EH (cell line): ENCODE results near the gene HPCAL1.

Experiments used
- DNase-seq: peaks from one replicate; pipeline ENCODE4 v3.0.0-alpha.2; 2015; ENCODE audit warnings: low read depth

The HPCAL1 gene

DNA sequence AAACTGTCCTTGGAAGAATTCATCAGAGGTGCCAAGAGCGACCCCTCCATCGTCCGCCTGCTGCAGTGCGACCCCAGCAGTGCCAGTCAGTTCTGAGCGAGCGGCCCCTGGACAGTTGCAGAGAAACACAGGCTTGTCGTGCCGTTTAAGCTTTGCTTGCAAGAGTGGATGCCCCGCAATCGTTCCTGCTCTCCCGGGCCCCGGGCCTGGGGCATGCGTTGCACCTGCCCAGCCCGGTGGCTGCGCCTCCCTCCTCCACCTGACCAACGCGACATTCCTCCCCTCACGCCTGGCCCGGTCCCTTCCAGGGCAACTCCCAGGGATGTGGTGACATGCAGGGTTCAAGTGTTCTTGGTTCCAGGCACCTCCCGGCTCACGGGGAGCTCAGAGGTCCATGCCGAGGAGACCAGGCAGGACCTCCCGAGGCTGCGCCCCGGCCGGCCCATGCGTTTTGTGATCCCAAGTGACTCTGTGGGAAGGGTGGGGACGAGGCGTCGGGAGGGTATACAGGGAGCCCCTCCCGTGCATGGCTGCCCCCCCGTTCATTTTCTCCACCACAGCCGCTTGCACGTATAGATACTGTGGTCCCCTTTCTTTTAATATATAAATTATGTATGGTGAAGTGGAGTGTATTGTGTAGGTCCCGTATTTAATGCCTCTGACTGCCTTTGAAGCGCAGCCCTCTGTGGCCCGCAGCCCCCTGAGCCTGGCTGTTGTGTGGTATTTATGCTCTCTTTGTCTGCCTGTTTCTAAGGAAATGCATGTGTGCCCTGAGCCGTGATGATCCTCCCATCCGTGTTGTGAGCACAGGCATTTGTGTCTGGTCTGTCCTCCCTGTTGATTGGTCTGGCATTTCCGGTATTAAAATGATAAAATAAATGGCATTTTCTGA is 124.3 kb downstream of the HPCAL1 start:
- DNase-seq: peak; percentile 58

DNA sequence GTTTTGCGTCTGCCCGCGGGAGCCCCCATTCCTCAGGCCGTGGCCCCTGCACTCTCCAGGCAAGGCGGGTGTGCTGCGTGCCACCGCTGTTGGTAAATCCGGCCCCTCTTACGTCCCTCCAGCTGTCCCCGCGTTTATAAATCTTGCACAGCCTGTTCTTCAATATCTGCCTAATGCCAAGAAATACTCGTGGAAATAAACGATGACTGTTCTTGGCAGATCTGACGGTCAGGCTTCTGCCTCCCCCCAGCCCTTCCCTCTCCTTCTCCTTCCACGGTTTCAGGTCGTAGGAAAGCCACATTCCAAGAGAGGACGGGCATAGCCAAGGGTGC is 124.9 kb downstream of the HPCAL1 start:
- DNase-seq: peak; percentile 33

DNA sequence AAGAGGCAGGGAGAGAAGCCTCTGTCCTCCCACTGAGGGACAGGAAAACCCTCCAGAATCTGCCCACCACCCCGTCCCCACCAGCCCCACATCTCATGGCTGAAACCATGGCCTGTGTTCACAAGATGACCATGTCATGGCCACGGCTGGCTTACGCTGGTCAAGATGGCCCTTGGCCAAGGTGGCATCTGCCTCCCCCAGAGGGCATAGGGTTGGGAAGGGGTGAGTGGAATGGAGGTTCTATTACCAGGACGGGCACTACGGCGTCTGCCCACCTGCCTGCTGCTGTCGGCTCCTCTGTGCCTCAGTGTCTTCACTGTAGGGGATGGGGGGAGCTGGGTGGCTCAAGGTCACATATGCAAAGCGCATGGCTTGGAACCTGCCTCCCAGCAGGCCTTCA is 125.7 kb downstream of the HPCAL1 start:
- DNase-seq: no peak

DNA sequence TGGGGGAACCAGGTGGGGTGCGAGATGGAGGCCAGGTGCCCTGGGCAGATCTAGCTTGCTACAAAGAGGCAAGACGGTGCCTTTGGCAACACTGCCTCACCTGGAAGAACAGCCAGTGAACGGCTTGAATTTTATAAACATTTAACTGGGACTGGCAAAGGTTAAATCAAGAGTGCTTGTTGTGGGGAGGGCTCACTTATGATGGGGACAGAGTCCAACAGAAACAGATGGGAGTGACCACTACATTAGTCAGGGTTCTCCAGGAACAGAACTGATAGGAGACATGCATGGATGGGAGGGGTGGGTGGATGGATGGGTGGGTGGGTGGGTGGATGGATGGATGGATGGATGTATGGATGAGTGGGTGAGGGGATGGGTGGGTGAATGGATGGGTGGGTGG is 126.2 kb downstream of the HPCAL1 start:
- no peak for DNase-seq

DNA sequence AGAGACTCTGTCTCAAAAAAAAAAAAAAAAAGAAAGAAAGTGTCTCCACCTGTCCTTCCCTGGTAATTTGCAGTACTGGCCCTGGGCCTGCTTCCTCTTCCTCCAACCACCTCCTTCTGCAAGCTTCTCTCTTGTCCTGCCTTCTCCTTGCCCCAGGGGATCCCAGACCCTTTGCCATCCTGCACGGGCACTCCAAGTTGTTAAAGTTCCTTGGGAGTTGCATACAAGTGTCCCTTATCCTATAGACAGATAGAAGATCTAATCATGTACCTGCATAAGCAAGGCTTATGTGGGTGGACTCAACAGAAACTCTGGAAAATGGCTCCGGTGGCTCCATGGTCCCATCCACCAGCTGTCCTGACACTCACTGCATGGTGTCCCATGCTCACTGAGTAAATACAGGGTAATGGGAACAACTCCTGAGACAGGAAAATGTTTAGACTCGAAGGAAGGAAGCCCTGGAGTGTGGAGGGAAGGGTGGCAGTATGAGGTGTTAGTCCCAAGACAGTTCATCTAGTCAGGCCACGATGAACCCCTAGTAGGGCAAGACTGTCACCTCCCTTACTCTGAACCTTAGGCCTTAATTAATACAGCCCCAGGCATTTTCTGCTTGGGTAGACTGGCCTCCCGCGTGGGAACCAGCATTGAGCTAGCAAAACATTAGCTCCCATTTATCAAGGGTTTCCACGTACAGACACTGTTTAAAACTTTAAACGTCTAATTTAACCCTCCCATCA is 128.3 kb downstream of the HPCAL1 start:
- no peak for DNase-seq

DNA sequence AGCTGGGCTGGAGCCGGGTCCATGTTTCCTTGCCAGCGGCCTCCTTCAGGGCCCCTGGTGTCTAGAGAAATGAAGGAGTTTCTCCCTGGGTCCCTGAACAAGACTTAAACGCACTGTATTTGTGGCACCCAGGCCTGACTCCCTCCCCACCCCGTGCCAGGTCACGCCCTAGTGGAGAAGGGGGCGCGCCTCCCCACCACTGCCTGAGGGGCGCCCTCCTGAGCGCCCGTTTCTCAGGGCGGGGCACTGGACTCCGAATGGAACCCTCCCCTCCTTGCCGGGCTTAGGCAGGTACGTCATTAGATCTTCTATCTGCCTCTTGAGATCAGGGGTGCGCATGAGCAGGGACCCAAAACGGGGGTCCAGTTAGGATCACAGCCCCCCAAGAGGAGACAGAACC is 129.1 kb downstream of the HPCAL1 start:
- no peak for DNase-seq

DNA sequence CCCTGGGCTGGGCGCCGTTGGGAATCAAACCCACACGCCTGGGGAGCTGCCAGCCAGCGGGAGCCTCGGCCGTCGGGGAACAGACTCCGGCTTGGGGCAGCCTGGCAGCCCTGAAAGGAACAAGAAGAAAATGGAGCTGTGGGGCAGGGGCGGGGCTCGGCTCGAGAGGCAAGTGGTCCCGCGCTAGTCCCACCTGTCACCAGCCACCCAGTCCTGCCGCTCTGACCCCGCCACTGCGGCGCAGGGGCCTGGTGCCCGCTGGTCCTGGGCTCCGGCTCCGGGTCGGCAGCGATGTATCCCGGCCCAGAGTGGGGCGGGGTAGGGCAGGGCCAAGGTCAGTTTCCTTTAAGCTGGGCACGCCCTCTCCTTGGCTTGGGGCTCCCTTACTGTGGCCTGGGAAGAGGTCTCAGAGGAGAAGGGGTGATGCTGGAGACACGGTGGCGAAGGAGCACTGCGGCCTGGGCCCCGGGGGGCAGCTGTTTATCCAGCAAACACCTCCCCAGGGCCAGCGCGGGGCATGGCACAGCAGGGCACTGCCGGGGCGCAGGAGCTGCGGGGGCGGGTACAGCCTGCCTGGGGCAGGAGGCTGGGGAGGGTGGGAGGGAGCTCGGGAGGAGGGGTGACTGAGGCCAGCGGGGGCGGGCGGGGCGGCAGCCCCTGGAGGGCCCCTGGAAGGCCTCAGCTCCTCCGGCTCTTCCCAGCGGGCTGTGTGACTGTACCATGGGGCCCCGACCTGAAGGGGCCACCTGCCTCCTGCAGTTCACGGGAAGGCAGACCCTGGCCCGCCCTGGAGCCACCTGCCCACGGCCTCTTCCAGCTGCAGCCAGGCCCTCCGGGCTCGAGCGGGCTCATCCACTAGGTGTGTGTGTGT is 129.8 kb downstream of the HPCAL1 start:
- DNase-seq: peak; percentile 32

DNA sequence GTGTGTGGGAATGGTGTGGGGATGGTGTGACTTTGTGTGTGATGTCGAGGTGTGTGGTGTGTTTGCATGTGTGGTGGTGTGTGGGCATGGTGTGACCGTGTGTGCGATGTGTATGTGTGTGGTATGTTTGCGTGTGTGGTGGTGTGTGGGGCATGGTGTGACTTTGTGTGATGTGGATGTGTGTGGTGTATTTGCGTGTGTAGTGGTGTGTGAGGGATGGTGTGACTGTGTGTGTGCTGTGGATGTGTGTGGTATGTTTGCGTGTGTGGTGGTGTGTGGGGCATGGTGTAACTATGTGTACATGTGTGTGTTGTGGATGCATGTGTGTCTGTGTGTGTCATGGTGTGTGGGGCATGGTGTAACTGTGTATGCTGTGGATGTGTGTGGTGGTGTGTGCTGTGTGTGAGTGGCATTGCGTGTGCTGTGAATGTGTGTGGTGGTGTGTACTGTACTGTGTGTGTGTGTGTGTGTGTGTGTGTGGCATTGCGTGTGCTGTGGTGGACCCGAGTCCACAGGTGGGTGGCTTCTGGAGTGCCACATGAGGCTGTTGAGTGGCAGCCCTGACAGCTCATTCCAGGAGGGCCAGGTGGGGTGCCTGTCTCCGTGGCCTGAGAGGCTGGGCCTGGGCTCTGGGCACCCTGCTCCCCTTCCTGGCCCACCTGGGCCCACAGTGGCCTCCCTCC is 130.7 kb downstream of the HPCAL1 start:
- DNase-seq: no peak

DNA sequence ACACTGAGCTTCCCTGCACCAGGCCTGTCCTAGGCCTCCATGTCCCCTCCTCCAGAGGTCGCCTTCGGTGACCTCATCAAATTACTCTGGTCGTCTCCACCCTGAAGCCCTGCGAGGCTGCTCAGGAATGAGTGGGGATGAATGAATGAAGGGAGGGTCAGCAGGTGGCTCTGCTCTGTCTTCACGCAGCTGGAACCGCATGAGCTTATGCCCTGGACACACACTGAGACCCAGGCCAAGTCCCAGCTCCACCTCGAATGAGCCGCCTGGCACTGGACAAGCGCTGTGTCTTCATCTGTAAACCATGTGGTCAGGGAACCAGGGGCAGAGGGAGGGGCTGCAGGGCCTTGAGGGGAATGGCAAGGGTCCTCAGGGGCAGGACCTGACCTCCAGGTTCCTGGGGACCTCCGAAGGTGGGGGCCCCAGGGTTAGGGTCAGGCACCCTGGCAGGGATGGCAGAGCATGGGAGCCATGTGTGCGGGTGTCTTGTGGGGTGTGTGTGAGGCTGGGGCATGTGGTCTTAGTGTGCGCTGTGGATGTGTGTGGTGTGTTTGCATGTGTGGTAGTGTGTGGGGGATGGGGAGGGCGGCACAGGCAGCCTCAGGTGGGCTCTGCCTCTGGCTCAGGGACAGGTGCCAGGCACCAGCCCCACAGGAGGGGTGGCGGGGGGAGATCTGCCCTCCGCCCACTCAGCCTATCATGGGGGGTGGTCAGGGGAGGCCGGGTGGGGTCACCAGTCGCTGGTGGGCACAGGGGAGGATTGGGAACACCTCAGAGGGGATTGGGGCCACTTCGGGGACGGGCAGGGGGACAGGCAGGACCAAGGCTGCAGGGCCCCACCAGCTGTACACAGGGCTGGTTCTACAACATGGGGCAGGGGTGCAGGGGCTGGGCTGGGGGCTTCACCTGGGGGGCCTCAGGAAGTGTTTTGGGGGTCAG is 131.5 kb downstream of the HPCAL1 start:
- no peak for DNase-seq

DNA sequence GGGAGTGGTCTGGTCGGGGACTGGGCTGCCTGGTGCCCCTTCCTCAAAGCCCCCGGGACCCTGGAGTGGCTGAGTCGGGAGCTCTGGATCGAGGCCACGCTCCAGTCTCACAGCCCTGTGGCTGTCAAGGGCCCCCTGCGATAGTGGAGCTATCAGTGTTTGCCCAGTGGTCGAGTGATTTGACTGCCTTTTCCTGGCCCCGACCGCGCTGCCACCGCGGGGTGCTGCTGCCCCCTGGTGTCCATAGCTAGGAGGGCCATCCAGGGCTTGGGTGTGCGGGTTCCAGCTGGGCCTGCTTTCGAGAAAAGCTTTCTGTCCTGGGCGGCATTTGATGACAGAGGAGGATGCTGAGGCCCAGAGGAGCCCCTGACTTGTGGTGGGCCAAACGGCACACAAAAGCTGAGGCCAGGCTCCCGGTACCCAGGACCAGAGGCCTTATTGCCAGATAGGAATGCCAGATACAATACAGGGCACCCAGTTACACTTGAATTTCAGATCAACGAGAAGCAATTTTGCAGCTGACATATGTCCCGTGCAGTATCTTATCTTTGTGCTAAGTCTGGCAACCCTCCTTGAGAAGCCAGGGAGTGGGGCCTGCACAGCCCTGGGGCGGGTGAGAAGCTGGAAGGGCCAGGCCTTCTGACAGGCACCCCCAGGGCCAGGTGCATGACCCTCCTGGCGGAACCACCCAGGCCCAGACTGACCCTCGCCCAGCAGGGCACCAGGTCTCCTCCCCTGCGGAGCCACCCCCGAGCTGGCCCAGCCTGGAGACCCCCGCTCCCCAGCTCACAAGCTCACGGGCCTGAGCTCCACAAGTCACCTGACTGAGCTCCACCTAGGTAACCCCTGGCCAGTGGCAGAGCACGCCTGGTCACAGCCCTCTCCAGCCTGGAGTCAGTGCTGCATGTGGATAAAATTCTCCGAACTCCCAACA is 132.4 kb downstream of the HPCAL1 start:
- DNase-seq: peak; percentile 75

DNA sequence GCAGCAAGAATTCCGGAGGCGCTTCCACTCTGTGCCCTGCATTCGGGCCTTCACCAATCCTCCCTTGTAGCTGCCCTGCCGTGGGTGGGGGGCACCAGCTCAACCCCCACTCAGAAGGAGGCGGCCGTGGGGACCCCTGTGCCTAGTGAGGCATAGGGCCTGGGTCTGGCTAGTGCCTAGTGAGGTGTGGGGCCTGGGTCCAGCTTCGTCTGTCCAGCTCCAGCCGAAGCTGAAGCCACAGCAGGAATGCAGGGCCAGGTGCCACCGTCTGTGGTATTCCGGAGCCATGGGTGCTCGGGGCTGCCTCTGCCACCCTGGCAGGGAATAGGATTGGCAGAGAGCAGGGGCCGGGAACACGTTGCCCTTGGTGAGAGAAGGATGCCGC is 133.1 kb downstream of the HPCAL1 start:
- no peak for DNase-seq

DNA sequence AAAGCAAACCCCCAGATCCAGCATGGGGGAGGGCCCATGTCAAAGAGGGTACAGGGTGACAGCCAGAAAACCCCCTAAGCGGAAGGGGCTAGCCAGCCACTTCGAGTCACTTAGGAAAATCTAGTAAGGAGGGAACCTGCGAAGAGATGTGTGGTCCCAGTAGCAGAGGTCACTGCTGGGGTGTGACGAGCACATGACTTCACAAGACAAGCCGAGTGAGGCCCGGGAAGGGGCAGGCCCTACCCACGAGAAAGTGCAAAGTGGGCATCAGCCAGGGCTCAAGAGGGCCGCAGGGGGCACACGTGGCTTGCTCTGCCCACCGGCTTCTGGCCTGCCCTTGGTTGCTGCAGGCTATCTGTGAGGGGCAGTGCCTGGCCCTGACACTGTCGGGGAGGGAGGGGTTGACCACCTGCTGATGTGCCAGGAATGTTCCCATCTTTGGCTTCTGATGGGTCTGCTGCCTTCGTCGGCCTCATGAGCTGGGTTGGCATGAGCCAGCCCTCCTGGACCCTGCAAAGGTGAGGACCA is 133.9 kb downstream of the HPCAL1 start:
- DNase-seq: no peak

DNA sequence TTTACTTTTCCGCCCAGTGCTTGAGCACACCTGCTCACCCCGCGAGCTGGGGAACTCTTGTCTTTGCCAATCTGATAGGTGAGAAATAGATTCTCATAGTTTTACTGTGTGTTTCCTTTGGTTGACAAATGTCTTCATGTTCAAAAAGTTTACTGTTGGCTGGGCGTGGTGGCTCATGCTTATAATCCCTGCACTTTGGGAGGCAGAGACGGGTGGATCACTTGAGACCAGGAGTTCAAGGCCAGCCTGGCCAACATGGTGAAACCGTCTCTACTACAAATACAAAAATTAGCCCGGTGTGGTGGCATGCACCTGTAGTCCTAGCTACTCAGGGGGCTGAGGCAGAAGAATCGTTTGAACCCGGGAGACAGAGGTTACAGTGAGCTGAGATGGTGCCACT is 135.1 kb downstream of the HPCAL1 start:
- no peak for DNase-seq

DNA sequence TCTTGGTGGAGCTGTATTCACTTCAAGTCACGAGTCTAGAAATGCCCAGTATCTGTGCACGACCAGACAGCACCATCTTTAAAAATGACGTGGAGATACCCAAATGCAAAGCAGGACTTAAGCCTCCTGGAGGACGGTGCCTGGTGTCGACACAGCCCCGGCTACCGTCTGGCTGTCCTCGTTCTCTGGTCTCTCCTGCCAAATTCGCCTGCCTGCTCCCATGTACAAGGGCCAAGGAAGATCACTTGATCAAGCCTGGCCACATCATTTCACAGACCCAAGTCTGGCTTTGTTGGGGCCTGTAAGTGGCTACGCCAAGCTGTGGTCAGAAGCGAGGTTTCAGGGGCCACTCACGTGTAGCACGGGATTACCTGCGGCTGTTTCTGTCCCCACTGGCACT is 136.0 kb downstream of the HPCAL1 start:
- DNase-seq: no peak

DNA sequence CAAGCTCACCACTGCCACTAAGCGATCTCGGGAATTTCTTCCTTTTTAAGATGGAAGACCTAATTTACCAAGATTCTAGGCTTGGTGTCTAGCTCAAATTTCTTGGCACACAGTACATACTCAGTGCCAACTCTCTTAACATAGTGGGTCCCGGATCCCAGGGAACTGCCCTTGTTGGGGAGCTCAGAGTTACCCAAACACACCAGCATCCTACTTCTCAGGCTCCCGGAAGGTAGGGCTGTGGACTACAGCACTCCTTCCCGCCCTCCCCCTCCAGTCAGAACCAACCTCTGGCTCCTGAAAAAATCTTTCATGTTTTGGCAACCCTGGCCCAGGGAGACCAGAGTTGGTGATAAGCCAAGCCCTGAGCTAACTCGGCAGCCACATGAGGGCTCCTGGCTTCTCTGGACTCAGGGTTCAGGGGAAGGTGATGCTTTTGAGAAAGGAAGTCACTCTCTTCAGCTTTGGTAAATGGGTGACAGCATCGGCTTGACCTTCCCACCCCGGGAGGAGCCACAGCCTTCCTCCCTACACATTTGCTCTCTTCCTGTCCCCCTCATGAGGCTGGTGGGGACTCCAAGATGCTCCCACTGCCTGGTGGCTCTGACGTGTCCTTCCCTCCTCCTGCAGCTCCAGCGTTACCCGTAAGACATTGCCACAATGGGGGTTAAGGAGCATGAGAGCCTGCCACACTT is 136.6 kb downstream of the HPCAL1 start:
- DNase-seq: peak; percentile 13

DNA sequence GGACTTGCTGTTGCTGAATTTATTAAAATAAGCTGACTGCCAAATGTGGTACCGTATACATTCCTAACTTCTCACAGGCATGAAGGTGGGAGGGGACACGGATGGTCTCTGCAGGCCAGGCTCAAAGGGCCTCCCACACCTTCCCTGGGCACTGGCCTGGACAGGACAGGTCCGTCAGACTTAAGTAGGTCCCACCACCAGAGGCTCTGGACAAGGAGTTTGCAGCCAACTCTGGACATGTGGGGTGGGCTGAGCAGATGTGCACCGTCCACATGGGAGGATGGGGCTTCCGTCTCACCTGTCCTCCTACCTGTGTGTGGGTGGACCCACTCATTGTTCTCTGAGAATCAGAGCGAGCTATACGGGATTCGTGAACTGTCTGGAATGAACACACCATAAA is 137.3 kb downstream of the HPCAL1 start:
- no peak for DNase-seq

DNA sequence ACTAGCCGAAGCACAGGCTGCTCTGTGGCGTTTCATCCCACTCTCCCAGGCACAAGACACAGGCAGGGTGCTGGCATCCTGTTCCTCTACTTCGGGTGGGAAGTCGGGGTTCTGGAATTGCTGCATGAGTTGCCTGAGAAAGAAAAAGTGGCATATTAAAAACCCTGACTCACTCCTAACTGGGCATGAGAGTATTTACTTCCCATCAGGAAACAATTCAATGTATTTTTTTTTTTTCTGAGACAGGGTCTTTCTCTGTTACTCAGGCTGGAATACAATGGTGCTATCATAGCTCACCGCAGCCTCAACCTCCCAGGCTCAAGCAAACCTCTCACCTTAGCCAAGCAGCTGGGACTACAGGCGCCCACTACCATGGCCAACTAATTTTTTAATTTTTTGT is 138.0 kb downstream of the HPCAL1 start:
- DNase-seq: no peak

DNA sequence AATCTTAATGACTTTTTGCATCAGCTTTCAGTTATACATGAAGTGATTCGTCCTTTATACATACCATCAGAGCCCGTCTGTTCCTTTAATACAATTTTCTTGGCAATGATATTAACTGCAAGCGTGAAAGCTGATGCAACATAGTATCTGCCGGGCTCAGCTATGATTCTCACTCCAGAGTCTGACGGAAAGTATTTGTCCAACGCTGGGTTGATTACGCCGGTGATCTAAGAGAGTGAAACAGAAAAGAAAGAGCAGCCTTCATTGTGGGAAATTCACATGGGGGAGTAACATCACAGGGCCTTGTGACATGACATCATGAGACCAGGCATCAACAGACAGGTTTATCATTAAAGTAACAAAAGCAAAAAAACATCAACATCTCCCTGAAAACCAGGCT is 139.2 kb downstream of the HPCAL1 start:
- no peak for DNase-seq
